Pancreas (tissue), 10 donors: ENCODE results near the gene TMEM235. TPM values are rescaled to one million over a fixed set of nuclear protein-coding genes. Genes with fewer than 3 reads are reported as not detected.

Experiments
- ATAC-seq, 4 donors: fragments of 200-7000 bp; cut with Tn5 transposase; one replicate each; pipeline versions ENCODE4 v1.8.0 to v1.9.1; 2020; ENCODE audit warnings: mild to moderate bottlenecking in 4 of 4, moderate library complexity in 4 of 4
- DNase-seq, 6 donors: peaks; one replicate each; pipeline ENCODE4 v3.0.0-alpha.2; 2020
- FAIRE-seq: peaks from 2 replicates; lab custom pipeline; 2012; peaks lifted over from hg19 to GRCh38; lab: Jason Lieb, UNC
- H3K27ac ChIP-seq, 4 donors: fragments of 200-600 bp; sonication (generic); 1 replicate in 3 of 4; 2 replicates in 1 of 4; pipeline versions ENCODE4 v1.5.0 to v1.8.0; 2020
- H3K27me3 ChIP-seq, 4 donors: fragments of 200-600 bp; one replicate each; pipeline ENCODE4 v1.8.0; 2021
- H3K36me3 ChIP-seq, 3 donors: fragments of 200-600 bp; sonication (generic) in 1 of 3; one replicate each; pipeline versions ENCODE4 v1.5.0 to v1.8.0; 2020 to 2021
- H3K4me1 ChIP-seq, 3 donors: fragments of 200-600 bp; one replicate each; pipeline ENCODE4 v1.8.0; 2021
- H3K4me3 ChIP-seq, 4 donors: fragments of 200-600 bp; sonication (generic) in 2 of 4; one replicate each; pipeline versions ENCODE4 v1.5.0 to v1.8.0; 2020 to 2021
- H3K9me3 ChIP-seq, 4 donors: fragments of 200-600 bp; one replicate each; pipeline ENCODE4 v1.8.0; 2021
- CTCF ChIP-seq, 4 donors: fragments of 200-600 bp; sonication (generic) in 3 of 4; IDR thresholded peaks; one replicate each; pipeline versions ENCODE4 v1.5.0 to v1.8.0; 2021; ENCODE audit warnings: antibody characterized with exemption in 4 of 4
- WGBS, 2 donors: extraction: QIAGEN DNeasy Blood & Tissue Kit; methylation state at CpG; one replicate each; pipeline ENCODE4 v1.1.7; 2013; 5-methylcytosine and 5-hydroxymethylcytosine counted together
- intact Hi-C, 3 donors: fragments of 100-400 bp; cut with DNase I; formaldehyde crosslinking; loops; one replicate each; pipeline versions ENCODE4 v1.11.1 to v1.14.2; 2022
- polyA plus RNA-seq, 2 donors: library from polyadenylated mRNA; stranded (reverse); fragments of 200-250 nt; gene quantifications; one replicate each; pipeline ENCODE4 v1.2.3, GENCODE V29; 2013
- total RNA-seq, 6 donors: library from RNA; stranded (reverse); fragmentation: NEBNext Ultra II Directional in 4 of 6; extraction: Animal tissue kit (Norgen Biotek cat#: 25700) in 4 of 6; gene quantifications; one replicate each; pipeline versions ENCODE4 v1.2.1 to v1.2.4, GENCODE V29; 2021 to 2023
- donor health status: healthy with polysubstance abuse.
- donor health status: DM: no; HTN: no; CAD: no; lungs with moderate emphysema.
- donor health status: DM: no; HTN: no; CAD: no.
- donor health status: control.
- donor health status: control.
- donor health status: Bipolar disorder and iron deficiency.
- donor health status: DM: yes; HTN: yes; CAD: no.
- donor health status: DM: no; HTN: no; CAD: no.
- donor health status: DM: no; HTN: no; CAD: no.
- donor health status: DM: yes; HTN: yes; CAD: no.

Gene TMEM235
- total and polyA plus RNA-seq, 8 donors: 0.05 to 0.11 TPM; not detected in 6

GRCh38 chr17:78239489-78239931 lies 8.1 kb downstream of the TMEM235 start:
- no peaks in the 10 kb centered on the region for H3K27me3 ChIP-seq
- no peak for ATAC-seq
- WGBS, 2 donors: 87 to 89% methylated on average over 9 of the region's 9 CpGs
- FAIRE-seq: no peak
- no peaks in the 10 kb centered on the region for H3K36me3 ChIP-seq
- TF ChIP-seq CTCF (IDR thresholded peaks at IDR 0.05): no peak
- H3K9me3 ChIP-seq: no peaks in the 10 kb centered on the region
- intact Hi-C loops: no loop called here
- no peak overlapping the region for H3K27ac ChIP-seq
- no peak overlapping the region for H3K4me3 ChIP-seq
- H3K4me1 ChIP-seq: no peaks in the 10 kb centered on the region
- DNase-seq: no peak

- TF ChIP-seq CTCF (IDR thresholded peaks at IDR 0.05): no peak
- FAIRE-seq: no peak
- Histone ChIP-seq H3K27me3 (no peaks in the 10 kb centered on the region), H3K4me3 (no peak overlapping the region), H3K9me3 (no peaks in the 10 kb centered on the region), H3K4me1 (no peaks in the 10 kb centered on the region), H3K27ac (no peak overlapping the region), H3K36me3 (no peaks in the 10 kb centered on the region)
- intact Hi-C loops: no loop called here
- WGBS, 2 donors: 65 to 74% methylated on average over 12 of the region's 12 CpGs
- ATAC-seq: no peak
- no peak for DNase-seq
These were observed 8.7 kb downstream of the TMEM235 start for GRCh38 chr17:78240012-78240655.

GRCh38 chr17:78240839-78241238 lies 9.4 kb downstream of the TMEM235 start:
- Histone ChIP-seq H3K27me3 (no peaks in the 10 kb centered on the region), H3K4me3 (no peak overlapping the region), H3K4me1 (no peaks in the 10 kb centered on the region), H3K27ac (no peak overlapping the region), H3K36me3 (no peaks in the 10 kb centered on the region), H3K9me3 (no peaks in the 10 kb centered on the region)
- intact Hi-C loops: no loop called here
- DNase-seq: no peak
- WGBS, 2 donors: 69 to 77% methylated on average over 9 of the region's 9 CpGs
- no peak for TF ChIP-seq CTCF (IDR thresholded peaks at IDR 0.05)
- ATAC-seq: no peak
- no peak for FAIRE-seq

- Histone ChIP-seq H3K4me1 (no peaks in the 10 kb centered on the region), H3K9me3 (no peaks in the 10 kb centered on the region), H3K36me3 (no peaks in the 10 kb centered on the region), H3K27ac (no peak overlapping the region), H3K27me3 (no peaks in the 10 kb centered on the region), H3K4me3 (no peak overlapping the region)
- intact Hi-C loops: no loop called here
- 70 to 73% methylated on average over 13 of the region's 13 CpGs for WGBS, 2 donors
- DNase-seq (no peak), FAIRE-seq (no peak), ATAC-seq (peak in 1 of 4 donors; percentile 28)
- TF ChIP-seq CTCF (IDR thresholded peaks at IDR 0.05): no peak
These were observed 10.0 kb downstream of the TMEM235 start for GRCh38 chr17:78241277-78242023.
